Raji (cell line): ENCODE data around the gene WDR7.

Source experiments
- POLR2A ChIP-seq: IDR thresholded peaks from 2 replicates; pipeline ENCODE4 v1.6.1; 2011; ENCODE audit warnings: low read depth, low read length, control low read depth; ENCODE audit not compliant: insufficient read depth

WDR7 gene

DNA sequence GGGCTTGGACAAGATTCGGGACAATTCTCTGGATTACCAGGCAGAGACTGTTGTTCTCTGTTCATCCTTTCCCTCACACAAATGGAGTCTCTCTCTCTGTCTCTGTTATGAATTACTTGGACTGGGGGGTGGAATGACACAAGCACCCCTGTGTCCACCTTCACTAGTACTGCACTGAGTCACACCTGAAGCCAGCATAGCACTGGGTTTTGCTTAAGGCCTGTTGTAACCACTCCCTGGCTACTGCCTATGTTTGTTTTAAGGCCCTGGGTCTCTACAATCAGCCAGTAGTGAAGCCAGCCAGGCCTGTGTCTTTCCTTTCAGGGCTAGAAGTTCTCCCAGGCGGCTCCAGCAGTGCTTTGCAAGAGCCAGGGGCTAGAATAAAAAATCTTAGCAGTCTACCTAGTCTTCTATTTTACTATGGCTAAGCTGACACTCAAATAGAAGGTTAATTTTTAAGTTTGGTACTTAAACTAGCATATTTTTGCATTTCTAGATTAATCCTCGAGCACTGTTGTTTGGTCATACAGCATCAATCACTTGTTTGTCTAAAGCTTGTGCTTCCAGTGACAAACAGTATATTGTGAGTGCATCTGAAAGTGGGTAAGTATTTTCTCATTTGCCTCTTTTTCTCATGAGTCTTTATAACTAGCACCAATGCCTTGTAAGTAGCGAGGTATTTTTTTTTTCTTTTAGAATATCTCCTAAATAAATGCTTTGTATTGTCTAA is 27.8 kb downstream of the WDR7 start:
- TF ChIP-seq POLR2A: no peak

DNA sequence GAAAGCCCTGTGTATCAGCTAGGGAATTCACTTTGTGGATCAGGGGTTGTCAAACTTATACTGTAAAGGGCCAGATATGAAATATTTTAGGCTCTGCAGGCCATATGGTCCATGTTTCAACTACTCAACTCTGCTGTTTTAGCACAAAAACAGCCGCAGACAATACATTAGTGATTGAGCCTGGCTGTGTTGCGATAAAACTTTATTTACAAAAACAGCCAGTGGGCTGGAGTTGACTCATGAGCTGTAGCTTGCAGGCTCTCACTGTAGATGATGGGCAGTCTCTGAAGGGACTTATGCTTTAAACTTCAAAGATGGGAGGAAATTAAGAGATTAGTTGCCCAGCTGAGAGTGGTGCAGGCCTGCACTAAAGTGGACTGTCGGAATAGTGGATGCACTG is 33.1 kb downstream of the WDR7 start:
- no peak for TF ChIP-seq POLR2A

DNA sequence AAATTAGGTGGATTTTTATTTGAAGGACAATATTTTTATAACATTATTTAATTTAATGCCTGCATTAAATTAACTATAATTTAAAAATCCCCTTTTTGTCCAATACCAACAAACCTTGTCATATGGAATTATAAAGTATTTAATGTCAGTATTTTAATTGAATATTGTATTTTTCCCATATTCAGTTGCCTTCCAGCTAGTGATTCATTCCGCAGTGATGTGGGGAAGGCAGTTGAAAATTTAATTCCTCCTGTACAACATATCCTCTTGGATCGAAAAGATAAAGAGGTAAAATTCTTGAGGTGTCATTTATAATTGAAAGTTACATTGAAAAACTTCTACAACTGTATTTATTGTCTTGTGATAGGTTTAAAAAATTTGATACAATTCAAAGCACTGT is 40.4 kb downstream of the WDR7 start:
- TF ChIP-seq POLR2A: no peak

DNA sequence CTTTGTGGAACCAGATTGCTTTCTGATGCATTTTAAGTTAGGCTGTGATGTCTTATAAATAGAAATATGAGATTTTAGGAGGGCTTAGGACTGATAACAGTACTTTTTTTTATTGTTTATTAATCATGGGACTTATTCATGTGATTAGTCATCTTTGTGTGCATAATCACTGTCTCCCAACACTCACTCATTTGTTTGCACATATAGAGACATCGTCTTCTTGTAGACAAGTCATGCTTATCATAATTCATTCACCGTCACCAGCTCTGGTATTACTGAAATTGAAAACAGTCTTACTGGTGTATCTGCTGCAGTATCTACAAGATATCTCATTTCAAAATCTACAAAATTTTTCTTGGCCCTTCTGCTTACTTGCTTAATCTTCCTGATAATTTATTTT is 45.8 kb downstream of the WDR7 start:
- no peak for TF ChIP-seq POLR2A

DNA sequence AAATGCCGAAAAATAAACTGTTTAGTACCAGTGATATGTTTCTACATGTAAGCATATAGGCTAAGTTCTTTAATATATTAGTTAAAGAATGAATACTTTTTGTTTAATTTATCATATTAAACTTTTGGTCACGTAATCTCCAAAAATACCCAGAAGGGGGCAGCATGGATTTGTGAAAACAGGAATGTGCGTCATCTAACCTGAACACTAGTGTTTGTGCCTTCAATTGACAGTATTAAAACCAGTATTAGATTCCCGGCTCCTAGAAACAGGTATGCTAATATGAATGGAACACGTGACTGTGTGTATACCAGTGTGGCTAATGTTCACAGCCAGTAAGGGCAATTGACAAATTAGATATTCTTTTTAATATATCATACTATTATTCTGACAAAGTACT is 51.8 kb downstream of the WDR7 start:
- no peak for TF ChIP-seq POLR2A

DNA sequence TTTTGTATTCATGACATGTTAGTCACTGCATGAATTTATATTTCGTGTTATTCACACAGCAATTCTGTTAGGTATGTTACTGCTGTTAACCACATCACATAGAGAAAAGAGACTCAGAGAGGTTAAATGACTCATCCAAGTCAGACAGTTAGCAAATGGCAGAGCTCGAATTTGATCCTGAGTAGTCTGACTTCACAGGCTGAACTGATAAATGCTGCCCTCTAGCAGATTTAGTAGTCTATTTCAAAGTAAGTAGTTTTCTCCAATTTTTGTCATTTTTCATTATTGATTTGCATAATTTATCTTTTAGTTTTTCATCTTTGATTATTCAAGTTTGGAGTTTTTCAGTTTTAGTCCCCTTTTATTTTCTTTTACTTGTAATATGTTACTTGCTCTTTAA is 58.3 kb downstream of the WDR7 start:
- TF ChIP-seq POLR2A: no peak

DNA sequence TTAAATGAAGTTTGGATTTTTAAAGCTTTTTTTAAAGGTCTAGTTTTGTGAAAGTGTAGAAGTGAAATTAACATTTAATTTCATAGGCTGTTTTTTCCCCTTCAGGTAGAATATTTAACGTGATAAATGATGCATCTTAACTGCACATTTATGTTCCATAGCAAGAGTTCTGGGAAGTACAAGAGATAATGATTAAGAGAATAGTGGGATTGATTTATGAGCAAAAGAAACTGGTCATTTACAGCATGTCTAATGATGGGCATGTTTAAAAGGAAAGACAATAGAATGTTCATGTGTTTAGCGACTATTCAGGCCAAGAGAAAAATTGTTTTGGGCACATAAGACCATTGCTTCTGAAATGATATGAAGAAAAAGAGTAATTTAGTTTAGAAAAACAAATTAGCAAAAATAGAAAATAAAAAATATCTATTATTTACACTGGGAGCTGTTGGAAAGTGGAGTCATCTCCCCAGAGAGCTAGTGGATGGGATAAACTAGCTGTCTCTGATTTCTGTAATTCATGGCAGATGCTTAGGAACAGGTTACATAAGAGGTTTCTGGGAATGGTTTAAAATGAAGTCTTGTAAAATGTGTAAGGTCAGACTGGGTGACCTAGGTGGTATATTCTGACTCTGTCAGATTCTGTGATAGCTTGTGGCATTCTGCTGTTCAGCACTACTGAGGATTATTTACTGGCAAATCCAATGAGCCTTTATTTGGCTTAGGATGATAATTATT is 60.7 kb downstream of the WDR7 start:
- TF ChIP-seq POLR2A: no peak

DNA sequence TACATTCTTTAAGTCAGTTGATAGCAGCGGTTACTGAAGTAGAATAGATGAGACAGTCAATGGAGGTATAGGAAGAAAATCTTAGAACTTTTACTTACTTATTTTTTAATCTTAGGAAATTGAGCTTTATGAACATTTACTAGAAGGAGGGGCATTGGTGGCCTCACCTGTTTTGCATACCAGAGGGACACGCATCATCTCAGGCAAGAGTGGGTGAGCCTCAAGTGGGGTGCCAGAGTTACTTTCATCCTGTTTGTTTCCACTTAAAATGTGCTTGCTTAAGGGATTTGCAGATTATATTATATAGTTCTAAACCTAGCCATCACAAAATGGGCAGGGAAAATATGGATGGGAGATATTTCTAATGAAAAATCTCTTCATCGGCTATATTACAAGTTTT is 61.6 kb downstream of the WDR7 start:
- no peak for TF ChIP-seq POLR2A

DNA sequence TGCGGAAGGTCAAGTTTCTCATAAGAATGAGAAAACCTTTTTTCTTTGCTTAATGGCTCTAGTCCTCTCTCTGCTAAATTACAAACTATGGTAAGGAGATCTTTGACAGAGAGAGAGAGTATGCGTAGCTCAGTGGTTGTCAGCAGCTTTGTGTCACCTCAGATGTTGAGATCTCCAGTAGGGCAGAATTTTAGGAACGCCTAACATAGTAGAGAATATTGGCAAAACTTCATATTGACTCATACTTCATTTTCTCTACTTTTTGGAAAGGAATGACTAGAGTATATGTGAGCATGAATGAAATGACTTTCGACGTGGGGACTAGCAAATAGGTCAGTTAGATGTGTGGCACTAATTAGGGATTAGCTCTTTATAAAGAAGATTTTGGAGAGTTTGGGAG is 64.0 kb downstream of the WDR7 start:
- no peak for TF ChIP-seq POLR2A

DNA sequence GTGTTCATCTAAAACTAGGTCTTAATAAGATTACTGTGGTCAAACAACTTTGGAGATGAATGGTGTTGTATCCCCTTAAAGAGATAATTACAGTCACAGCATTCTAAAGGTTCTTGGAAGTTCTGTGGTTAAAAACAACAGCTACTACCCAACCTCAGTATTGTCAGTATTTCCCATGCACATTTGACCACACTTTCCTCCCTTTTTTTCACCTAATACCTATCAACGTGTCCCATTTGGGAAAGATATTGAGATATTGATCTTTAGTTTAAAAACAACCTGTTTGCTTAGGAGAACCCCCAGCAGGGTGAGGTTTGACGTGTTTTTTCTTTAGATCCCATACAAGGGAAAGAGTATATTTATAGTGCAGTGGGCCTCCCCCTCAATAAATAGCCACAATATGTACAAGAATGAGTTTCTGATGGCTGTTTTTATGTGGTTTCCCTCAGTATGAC is 65.6 kb downstream of the WDR7 start:
- TF ChIP-seq POLR2A: no peak

DNA sequence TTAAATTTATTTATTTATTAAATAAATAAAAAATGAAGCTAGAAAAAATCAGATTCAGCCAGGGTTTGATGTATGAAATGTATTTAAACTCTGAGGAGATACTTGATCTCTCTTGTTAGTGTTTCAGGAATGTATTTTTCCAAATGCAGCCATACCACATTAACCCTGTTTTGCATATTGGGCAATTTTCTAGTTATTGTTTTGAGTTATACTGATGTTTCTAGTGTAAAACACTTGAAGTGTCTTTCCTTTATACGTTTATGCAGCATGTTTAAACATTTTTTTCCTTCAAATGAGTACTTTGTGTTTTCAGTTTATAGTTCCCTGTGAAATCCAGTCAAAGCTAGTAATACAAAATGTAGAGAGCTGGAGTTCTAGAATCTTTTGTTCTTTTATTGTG is 69.9 kb downstream of the WDR7 start:
- TF ChIP-seq POLR2A: no peak

DNA sequence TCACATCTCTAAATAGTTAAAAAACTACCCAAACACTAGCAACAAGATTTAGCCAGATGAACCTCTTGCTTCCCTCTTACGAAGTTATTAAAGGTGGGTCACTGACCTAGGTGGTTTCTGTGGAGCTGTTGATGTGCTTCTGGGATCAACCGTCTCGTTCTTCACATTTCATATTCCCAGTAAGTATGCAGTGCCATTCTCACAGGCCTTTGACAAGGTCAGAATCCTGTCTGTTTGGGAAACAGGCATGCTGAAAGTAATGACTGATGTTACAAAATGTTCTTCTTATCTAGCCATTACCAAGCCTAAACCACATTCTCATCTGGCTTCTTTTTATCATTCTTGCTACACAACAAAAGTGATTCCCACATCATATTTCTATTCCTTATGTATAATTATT is 70.3 kb downstream of the WDR7 start:
- no peak for TF ChIP-seq POLR2A

DNA sequence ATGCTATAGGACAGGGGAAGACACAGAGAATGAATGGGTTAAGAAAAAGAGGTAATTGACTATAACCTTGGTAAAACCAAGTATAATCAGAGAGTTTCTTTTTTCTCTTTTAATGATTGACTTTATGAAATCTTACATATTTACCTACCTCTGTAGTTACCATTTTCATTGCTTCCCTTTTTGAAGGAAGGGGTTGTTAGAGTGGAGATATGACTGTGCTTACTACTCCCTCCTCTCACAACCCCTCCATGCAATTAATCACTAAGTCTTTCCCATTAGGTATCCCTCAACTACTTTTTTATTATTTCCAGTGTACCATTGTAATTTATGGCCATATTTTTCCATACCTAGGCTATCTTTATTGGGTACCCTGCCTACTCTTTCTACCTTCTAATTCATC is 71.4 kb downstream of the WDR7 start:
- TF ChIP-seq POLR2A: no peak

DNA sequence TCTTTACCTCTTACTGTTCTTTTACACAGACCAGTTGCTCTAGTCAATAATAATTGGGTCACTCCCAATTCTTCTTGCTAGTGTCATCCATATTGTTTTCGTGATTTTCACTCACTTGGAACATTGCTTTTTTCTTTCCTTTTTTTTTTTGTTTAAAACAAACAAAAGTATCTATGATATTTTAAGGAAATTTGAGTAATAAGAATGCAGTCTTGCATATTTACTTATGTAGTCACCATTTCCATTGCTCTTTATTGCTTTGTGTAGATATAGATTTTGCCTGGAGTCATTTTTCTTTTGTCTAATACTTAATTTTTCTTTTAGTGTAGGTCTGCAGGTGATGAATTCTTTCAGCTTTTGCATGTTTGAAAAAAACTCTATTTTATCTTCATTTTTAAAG is 71.9 kb downstream of the WDR7 start:
- no peak for TF ChIP-seq POLR2A

DNA sequence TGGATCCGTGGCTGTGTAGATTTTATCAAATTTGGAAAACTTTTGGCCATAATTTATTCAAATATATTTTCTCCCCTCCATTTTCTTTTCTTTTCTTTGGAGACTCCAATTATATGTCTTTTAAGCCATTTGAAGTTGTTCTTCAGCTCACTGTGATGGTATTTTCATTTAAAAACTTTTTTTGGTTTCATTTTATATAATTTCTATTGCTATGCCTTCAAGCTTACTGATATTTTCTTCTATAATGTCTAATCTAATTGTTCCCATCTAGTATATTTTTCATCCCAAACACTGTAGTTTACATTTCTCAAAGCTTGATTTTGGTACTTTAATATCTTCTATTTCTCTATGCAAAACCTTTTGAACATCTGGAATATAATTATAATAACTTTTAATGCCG is 72.5 kb downstream of the WDR7 start:
- TF ChIP-seq POLR2A: no peak

DNA sequence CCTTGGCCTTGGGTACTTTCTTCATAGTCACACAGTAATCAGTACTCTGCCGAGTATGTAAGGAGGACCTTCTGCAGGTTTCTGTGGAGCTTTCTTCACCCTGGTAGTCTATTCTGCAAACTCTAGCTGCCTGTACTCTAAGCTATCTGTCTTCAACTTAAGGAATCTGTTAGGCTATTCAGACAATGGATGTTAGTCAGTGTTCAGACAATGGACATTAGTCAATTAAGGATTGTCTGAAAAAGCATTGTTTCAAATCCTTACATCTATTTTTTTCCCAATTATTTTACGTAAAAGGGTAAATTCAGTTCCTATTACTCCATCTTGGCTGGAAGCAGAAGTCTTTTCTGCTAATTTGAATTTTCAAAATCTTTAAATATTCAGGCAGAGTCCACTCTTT is 75.7 kb downstream of the WDR7 start:
- TF ChIP-seq POLR2A: no peak

DNA sequence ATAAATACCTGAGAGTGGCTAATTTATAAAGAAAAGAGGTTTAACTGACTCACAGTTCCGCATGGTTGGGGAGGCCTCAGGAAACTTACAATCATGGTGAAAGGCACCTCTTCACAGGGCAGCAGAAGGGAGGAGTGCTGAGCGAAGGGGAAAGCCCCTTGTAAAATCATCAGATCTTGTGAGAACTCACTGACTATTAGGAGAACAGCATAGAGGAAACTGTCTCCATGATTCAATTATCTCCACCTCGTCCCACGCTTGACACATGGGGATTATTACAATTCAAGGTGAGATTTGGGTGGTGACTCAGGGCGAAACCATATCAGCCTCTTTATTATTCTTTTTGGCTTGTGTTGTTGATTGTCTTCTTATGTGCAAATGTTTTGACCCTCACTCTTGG is 76.2 kb downstream of the WDR7 start:
- no peak for TF ChIP-seq POLR2A

DNA sequence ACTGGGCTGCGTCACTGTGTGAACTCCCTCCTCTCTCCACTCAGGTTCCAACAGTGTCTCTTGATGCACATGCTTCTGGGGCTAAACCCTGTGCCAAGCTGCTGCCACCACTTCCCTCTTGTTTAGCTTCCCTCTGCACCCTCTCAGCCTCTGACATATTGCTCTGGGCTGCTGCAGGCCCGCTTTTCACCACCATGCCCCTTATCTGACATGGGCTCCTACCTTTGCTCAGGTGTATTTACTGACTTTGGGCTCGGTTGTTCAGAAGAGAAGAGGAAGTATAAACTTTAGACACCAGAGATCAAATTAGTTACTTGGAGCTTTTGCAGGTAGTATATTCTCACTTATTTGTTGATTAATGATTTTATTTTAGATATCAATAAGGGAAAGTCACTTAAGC is 77.6 kb downstream of the WDR7 start:
- TF ChIP-seq POLR2A: no peak

DNA sequence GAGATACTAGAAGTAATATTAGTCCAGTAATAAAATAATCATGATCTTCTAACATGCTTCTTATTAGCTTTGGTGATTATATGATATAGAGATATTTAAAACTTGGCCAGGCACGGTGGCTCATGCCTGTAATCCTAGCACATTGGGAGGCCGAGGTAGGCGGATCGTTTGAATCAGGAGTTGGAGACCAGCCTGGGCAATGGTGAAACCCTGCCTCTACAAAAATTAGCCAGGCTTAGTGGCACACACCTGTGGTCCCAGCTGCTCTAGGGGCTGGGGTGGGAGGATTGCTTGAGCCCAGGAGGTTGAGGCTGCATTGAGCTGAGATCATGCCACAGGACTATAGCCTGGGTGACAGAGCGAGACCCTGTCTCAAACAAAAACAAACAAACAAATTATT is 87.0 kb downstream of the WDR7 start:
- TF ChIP-seq POLR2A: no peak
